ENCODE results near the gene SPTB.

DNA sequence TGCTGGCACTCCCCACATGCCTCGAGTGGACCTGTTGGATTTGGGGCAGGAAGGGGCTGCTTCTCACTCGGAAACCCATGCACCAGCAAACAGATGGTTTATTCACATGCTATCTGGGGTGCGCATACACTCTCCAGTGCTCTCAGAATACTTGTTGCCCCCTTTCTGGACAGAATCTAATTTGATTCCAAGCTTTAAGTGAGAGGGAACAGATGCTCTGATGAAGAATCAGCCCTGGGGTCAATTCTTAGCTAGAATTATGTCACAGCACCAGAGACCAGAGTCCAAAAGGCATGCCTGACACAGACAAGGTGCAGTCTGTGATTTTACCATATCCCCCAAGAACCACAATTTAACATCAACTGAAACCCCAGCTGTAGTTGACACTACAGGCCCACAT is 83.8 kb downstream of the SPTB start:
- no peak for TF ChIP-seq RAD21 (IDR thresholded peaks at IDR 0.05; ENCODE audit: low read depth)
- no peak for TF ChIP-seq CEBPB (IDR thresholded peaks at IDR 0.05)
- no peak for TF ChIP-seq NFIC (IDR thresholded peaks at IDR 0.05)
- no peak for TF ChIP-seq YY1 (IDR thresholded peaks at IDR 0.05; ENCODE audit: low read depth)
- no peak for TF ChIP-seq EP300 (IDR thresholded peaks at IDR 0.05; ENCODE audit: borderline replicate concordance)
- TF ChIP-seq TCF12 (IDR thresholded peaks at IDR 0.05; ENCODE audit: low read depth), result no peak
- TF ChIP-seq REST (IDR thresholded peaks at IDR 0.05; ENCODE audit: low read depth), result no peak
- TF ChIP-seq, protein P1, sequence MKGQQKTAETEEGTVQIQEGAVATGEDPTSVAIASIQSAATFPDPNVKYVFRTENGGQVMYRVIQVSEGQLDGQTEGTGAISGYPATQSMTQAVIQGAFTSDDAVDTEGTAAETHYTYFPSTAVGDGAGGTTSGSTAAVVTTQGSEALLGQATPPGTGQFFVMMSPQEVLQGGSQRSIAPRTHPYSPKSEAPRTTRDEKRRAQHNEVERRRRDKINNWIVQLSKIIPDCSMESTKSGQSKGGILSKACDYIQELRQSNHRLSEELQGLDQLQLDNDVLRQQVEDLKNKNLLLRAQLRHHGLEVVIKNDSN (IDR thresholded peaks at IDR 0.05), result no peak
- no peak for TF ChIP-seq TAF1 (IDR thresholded peaks at IDR 0.05; ENCODE audit: low read depth)
- TF ChIP-seq MAX (IDR thresholded peaks at IDR 0.05), result no peak

Data from Ishikawa (cell line).